KG1 (cell line): ENCODE data around the gene HMX1.

Experiments used
- DNase-seq: peaks from one replicate; lab custom pipeline; 2025; lab: John Stamatoyannopoulos, UW

The HMX1 gene

GRCh38 chr4:8892556-8893226 lies 21.1 kb upstream of the HMX1 start:
- DNase-seq = no peak

- DNase-seq = no peak
Measured at GRCh38 chr4:8891646-8892555, 20.3 kb upstream of the HMX1 start.

GRCh38 chr4:8891255-8891645 lies 19.6 kb upstream of the HMX1 start:
- no peak for DNase-seq

GRCh38 chr4:8888856-8889255 lies 17.2 kb upstream of the HMX1 start:
- DNase-seq = no peak

GRCh38 chr4:8886612-8887406 lies 15.2 kb upstream of the HMX1 start:
- DNase-seq = no peak

- DNase-seq = no peak
Measured at GRCh38 chr4:8882239-8882638, 10.6 kb upstream of the HMX1 start.

- no peak for DNase-seq
Measured at GRCh38 chr4:8880851-8881250, 9.2 kb upstream of the HMX1 start.

- no peak for DNase-seq
Measured at GRCh38 chr4:8879574-8879973, 7.9 kb upstream of the HMX1 start.

GRCh38 chr4:8878421-8878820 lies 6.8 kb upstream of the HMX1 start:
- DNase-seq = no peak

- no peak for DNase-seq
Measured at GRCh38 chr4:8877780-8878040, 6.1 kb upstream of the HMX1 start.

- DNase-seq = no peak
Measured at GRCh38 chr4:8876982-8877779, 5.5 kb upstream of the HMX1 start.

- no peak for DNase-seq
Measured at GRCh38 chr4:8874896-8875680, 3.4 kb upstream of the HMX1 start.

GRCh38 chr4:8874003-8874895 lies 2.6 kb upstream of the HMX1 start:
- no peak for DNase-seq

- no peak for DNase-seq
Measured at GRCh38 chr4:8872402-8873291, 1.0 kb upstream of the HMX1 start.

GRCh38 chr4:8870647-8871416 lies 807 bp downstream of the HMX1 start:
- DNase-seq = no peak

- DNase-seq = no peak
Measured at GRCh38 chr4:8869898-8870646, 1.6 kb downstream of the HMX1 start.

- DNase-seq = no peak
Measured at GRCh38 chr4:8869002-8869897, 2.4 kb downstream of the HMX1 start.
